HCT116 (cell line): Measurements from ENCODE around the gene FBXW2. TPM values are rescaled to one million over a fixed set of nuclear protein-coding genes. Genes with fewer than 3 reads are reported as not detected.

Source experiments
- ATAC-seq: fragments of 200-7000 bp; cut with Tn5 transposase; 2 replicates; pipeline ENCODE4 v1.9.1; 2020; ENCODE audit warnings: mild to moderate bottlenecking, moderate library complexity
- BruUV-seq: library from RNA; stranded (reverse); fragments of 400-500 nt; replicated peaks from 2 replicates; lab custom pipeline; 2021; lab: Mats Ljungman, UMichigan
- CTCF ChIA-PET: fragments of 300-600 bp; sonication (Branson Sonifier 250); formaldehyde crosslinking; loops from one replicate; lab custom pipeline; 2021; ENCODE audit warnings: antibody characterized with exemption; lab: Charles Lee
- POLR2A ChIA-PET: fragments of 300-600, 350-600 bp; sonication (Branson Sonifier 250); formaldehyde crosslinking; loops from one replicate; lab custom pipeline; 2021; ENCODE audit warnings: antibody characterized with exemption; lab: Charles Lee
- RAD21 ChIA-PET, 2 experiments: fragments of 300-600 bp; sonication (Branson Sonifier 250); formaldehyde crosslinking; loops; one replicate each; lab custom pipeline; 2023; ENCODE audit warnings: low total read pairs in 2 of 2; ENCODE audit not compliant: uncharacterized antibody in 2 of 2, unreplicated experiment in 2 of 2, low non-redundant PET in 1 of 2; lab: Charles Lee
- DNase-seq: peaks from one replicate; pipeline ENCODE4 v3.0.0-alpha.2; 2010; ENCODE audit warnings: low read depth, low spot score
- H2AFZ ChIP-seq: fragments of 200-600 bp; shearing (Covaris generic), sonication (generic); 2 replicates; pipeline ENCODE4 v1.6.1; 2017; ENCODE audit warnings: low read depth, mixed run types, mixed read lengths, antibody characterized with exemption, low read length; ENCODE audit not compliant: poor library complexity, severe bottlenecking
- H3K27ac ChIP-seq: 2 replicates; pipeline ENCODE4 v1.5.1; 2012; ENCODE audit warnings: low read depth, low read length
- H3K27me3 ChIP-seq: fragments of 200-600 bp; sonication (generic); 2 replicates; pipeline ENCODE4 v1.6.1; 2016; ENCODE audit warnings: mixed run types, low read length, mixed read lengths; ENCODE audit not compliant: insufficient read depth
- H3K36me3 ChIP-seq, 2 experiments: fragments of 200-500 bp in 1 of 2; fragments of 200-600 bp in 1 of 2; sonication (Bioruptor generic) in 1 of 2; sonication (generic) in 1 of 2; 2 replicates each; pipeline versions ENCODE4 v1.5.1 to v1.6.1; 2014 to 2016; ENCODE audit warnings: low read length in 2 of 2, inconsistent platforms in 1 of 2, mixed read lengths in 1 of 2, mixed run types in 1 of 2; ENCODE audit not compliant: insufficient read depth in 2 of 2, control insufficient read depth in 1 of 2
- H3K4me1 ChIP-seq, 2 experiments: fragments of 200-600 bp in 1 of 2; sonication (generic) in 1 of 2; 2 replicates each; pipeline versions ENCODE4 v1.5.1 to v1.6.1; 2012 to 2017; ENCODE audit warnings: low read length in 2 of 2, inconsistent platforms in 1 of 2, mild to moderate bottlenecking in 1 of 2, mixed read lengths in 1 of 2, mixed run types in 1 of 2, moderate library complexity in 1 of 2; ENCODE audit not compliant: insufficient read depth in 2 of 2, control insufficient read depth in 1 of 2
- H3K4me2 ChIP-seq: fragments of 200-600 bp; sonication (generic); 2 replicates; pipeline ENCODE4 v1.6.1; 2017; ENCODE audit warnings: mixed run types, low read length, mixed read lengths
- H3K4me3 ChIP-seq, 2 experiments: fragments of 200-600 bp in 1 of 2; sonication (generic) in 1 of 2; replicated peaks in 1 of 2; 2 replicates each; pipeline ENCODE4 v1.5.1; 2011 to 2016; ENCODE audit warnings: low read length in 2 of 2, control low read depth in 1 of 2, low read depth in 1 of 2, mild to moderate bottlenecking in 1 of 2, mixed read lengths in 1 of 2, mixed run types in 1 of 2
- H3K79me2 ChIP-seq: fragments of 200-600 bp; sonication (generic); 2 replicates; pipeline ENCODE4 v1.6.1; 2017; ENCODE audit warnings: mild to moderate bottlenecking, mixed run types, low read length, moderate library complexity, mixed read lengths; ENCODE audit not compliant: insufficient read depth
- H3K9ac ChIP-seq: fragments of 200-600 bp; sonication (generic); 2 replicates; pipeline ENCODE4 v1.6.1; 2016; ENCODE audit warnings: low read length, mixed read lengths
- H3K9me2 ChIP-seq: fragments of 200-600 bp; sonication (generic), shearing (Covaris generic); 2 replicates; pipeline ENCODE4 v1.6.1; 2017; ENCODE audit warnings: mixed run types, mild to moderate bottlenecking, moderate library complexity; ENCODE audit not compliant: insufficient read depth
- H3K9me3 ChIP-seq, 2 experiments: fragments of 200-500 bp in 1 of 2; fragments of 200-600 bp in 1 of 2; sonication (Bioruptor generic) in 1 of 2; sonication (generic) in 1 of 2; 2 replicates each; pipeline ENCODE4 v1.6.1; 2014 to 2017; ENCODE audit warnings: low read length in 2 of 2, mixed read lengths in 2 of 2, inconsistent platforms in 1 of 2, low read depth in 1 of 2, mild to moderate bottlenecking in 1 of 2, mixed run types in 1 of 2, moderate library complexity in 1 of 2; ENCODE audit not compliant: control insufficient read depth in 1 of 2, insufficient read depth in 1 of 2
- H4K20me1 ChIP-seq: fragments of 200-600 bp; sonication (generic), shearing (Covaris generic); 2 replicates; pipeline ENCODE4 v1.6.1; 2017; ENCODE audit warnings: mixed run types, mild to moderate bottlenecking, moderate library complexity; ENCODE audit not compliant: insufficient read depth
- CEBPB ChIP-seq: IDR thresholded peaks from 2 replicates; pipeline ENCODE4 v1.6.1; 2012; ENCODE audit warnings: low read depth
- CTCF ChIP-seq, 3 experiments: fragments of 200-600 bp in 1 of 3; sonication (generic) in 1 of 3; IDR thresholded peaks in 2 of 3; conservative IDR thresholded peaks in 1 of 3; 2 replicates each; pipeline ENCODE4 v1.5.1; 2012 to 2017; ENCODE audit warnings: low read depth in 2 of 3, low read length in 2 of 3, antibody characterized with exemption in 1 of 3, borderline replicate concordance in 1 of 3, control low read depth in 1 of 3, mild to moderate bottlenecking in 1 of 3, mixed read lengths in 1 of 3, mixed run types in 1 of 3, moderate library complexity in 1 of 3; ENCODE audit not compliant: insufficient read depth in 1 of 3
- EGR1 ChIP-seq: IDR thresholded peaks from 2 replicates; pipeline ENCODE4 v1.6.1; 2012; ENCODE audit warnings: low read depth
- ELF1 ChIP-seq: IDR thresholded peaks from 2 replicates; pipeline ENCODE4 v1.6.1; 2012; ENCODE audit warnings: low read depth, borderline replicate concordance
- EZH2phosphoT487 ChIP-seq: fragments of 200-600 bp; IDR thresholded peaks from 2 replicates; pipeline ENCODE4 v1.6.1; 2018; ENCODE audit warnings: antibody characterized with exemption, borderline replicate concordance
- FOSL1 ChIP-seq: IDR thresholded peaks from 2 replicates; pipeline ENCODE4 v1.6.1; 2012; ENCODE audit warnings: low read depth
- MAX ChIP-seq: IDR thresholded peaks from 2 replicates; pipeline ENCODE4 v1.6.1; 2012
- POLR2A ChIP-seq: IDR thresholded peaks from 2 replicates; pipeline ENCODE4 v1.7.0; 2011; ENCODE audit warnings: borderline replicate concordance; ENCODE audit not compliant: insufficient read depth, insufficient read length; ENCODE audit errors: extremely low read depth
- POLR2AphosphoS5 ChIP-seq: IDR thresholded peaks from 2 replicates; pipeline ENCODE4 v1.6.1; 2011; ENCODE audit warnings: mild to moderate bottlenecking, low read depth, low read length, moderate library complexity
- SIN3A ChIP-seq: IDR thresholded peaks from 2 replicates; pipeline ENCODE4 v1.6.1; 2012; ENCODE audit warnings: low read depth
- SP1 ChIP-seq: IDR thresholded peaks from 2 replicates; pipeline ENCODE4 v1.6.1; 2012; ENCODE audit warnings: low read depth
- TCF7L2 ChIP-seq: IDR thresholded peaks from 2 replicates; pipeline ENCODE4 v1.7.0; 2011; ENCODE audit warnings: borderline replicate concordance, inconsistent platforms; ENCODE audit not compliant: insufficient read depth, insufficient read length; ENCODE audit errors: extremely low read depth
- YY1 ChIP-seq: IDR thresholded peaks from 2 replicates; pipeline ENCODE4 v1.6.1; 2011; ENCODE audit warnings: low read length, low read depth, moderate library complexity, mild to moderate bottlenecking; ENCODE audit not compliant: insufficient replicate concordance; ENCODE audit errors: extremely low read depth
- ZFX ChIP-seq: fragments of 450-650 bp; IDR thresholded peaks from 2 replicates; pipeline ENCODE4 v1.6.1; 2017
- intact Hi-C: fragments of 100-400 bp; cut with micrococcal nuclease; formaldehyde crosslinking; loops from 2 replicates; pipeline ENCODE4 v1.10.0; 2022
- total RNA-seq: library from RNA; stranded (reverse); gene quantifications from one replicate; pipeline ENCODE4 v1.2.1, GENCODE V29; 2021; ENCODE audit not compliant: unreplicated experiment

FBXW2 gene
- total RNA-seq, 1 experiment from 2014 or later = 59.6 TPM

- RAD21 ChIA-PET = no interaction called here
- DNase-seq = no peak
- H3K9ac ChIP-seq = no peak overlapping the region
Observed at GRCh38 chr9:120791161-120791560, 2.1 kb downstream of the FBXW2 start.

More at GRCh38 chr9:120791161-120791560, 2.1 kb downstream of the FBXW2 start:
- CTCF ChIA-PET = no interaction called here
- POLR2A ChIA-PET = no interaction called here
- BruUV-seq = no TSS peak
- Histone ChIP-seq H3K9me3 (no peaks in the 10 kb centered on the region), H3K4me2 (peak overlapping the region; percentile 87; the same call in 1 of the 2 replicates), H3K36me3 (peaks cover 15 to 22% of the 10 kb centered on the region in 2 experiments), H2AFZ (no peak overlapping the region), H3K4me3 (no peak overlapping the region), H3K9me2 (no peaks in the 10 kb centered on the region), H3K4me1 (peaks cover 0 to 19% of the 10 kb centered on the region in 2 experiments), H3K27ac (no peak overlapping the region), H3K27me3 (no peaks in the 10 kb centered on the region), H3K79me2 (peaks cover 83% of the 10 kb centered on the region), H4K20me1 (peaks cover 7% of the 10 kb centered on the region; the same call in 1 of the 2 replicates)
- no peak for TF ChIP-seq ELF1
- no peak for TF ChIP-seq YY1
- TF ChIP-seq SIN3A = no peak
- TF ChIP-seq ZFX = no peak
- TF ChIP-seq MAX = no peak
- TF ChIP-seq POLR2A = no peak
- no peak for TF ChIP-seq POLR2AphosphoS5
- no peak for TF ChIP-seq EZH2phosphoT487
- TF ChIP-seq CTCF (IDR thresholded peaks at IDR 0.05 in 2 of 3, conservative IDR thresholded peaks at IDR 0.05 in 1 of 3; ENCODE audit: borderline replicate concordance in 1 of 3, insufficient read depth in 1 of 3, low read depth in 2 of 3, low read length in 2 of 3) = no peak
- TF ChIP-seq CEBPB = no peak
- TF ChIP-seq FOSL1 = no peak
- no peak for TF ChIP-seq SP1
- no peak for TF ChIP-seq EGR1
- TF ChIP-seq TCF7L2 = no peak
- no peak for ATAC-seq
- intact Hi-C loops = no loop called here
